Measurements from ENCODE around the gene CHD8.
"Not testable (repeated sequence)": the region's sequence is repeated elsewhere in the genome, so short reads cannot be mapped to it uniquely, and the experiment has no call there.

Gene CHD8, protein sequence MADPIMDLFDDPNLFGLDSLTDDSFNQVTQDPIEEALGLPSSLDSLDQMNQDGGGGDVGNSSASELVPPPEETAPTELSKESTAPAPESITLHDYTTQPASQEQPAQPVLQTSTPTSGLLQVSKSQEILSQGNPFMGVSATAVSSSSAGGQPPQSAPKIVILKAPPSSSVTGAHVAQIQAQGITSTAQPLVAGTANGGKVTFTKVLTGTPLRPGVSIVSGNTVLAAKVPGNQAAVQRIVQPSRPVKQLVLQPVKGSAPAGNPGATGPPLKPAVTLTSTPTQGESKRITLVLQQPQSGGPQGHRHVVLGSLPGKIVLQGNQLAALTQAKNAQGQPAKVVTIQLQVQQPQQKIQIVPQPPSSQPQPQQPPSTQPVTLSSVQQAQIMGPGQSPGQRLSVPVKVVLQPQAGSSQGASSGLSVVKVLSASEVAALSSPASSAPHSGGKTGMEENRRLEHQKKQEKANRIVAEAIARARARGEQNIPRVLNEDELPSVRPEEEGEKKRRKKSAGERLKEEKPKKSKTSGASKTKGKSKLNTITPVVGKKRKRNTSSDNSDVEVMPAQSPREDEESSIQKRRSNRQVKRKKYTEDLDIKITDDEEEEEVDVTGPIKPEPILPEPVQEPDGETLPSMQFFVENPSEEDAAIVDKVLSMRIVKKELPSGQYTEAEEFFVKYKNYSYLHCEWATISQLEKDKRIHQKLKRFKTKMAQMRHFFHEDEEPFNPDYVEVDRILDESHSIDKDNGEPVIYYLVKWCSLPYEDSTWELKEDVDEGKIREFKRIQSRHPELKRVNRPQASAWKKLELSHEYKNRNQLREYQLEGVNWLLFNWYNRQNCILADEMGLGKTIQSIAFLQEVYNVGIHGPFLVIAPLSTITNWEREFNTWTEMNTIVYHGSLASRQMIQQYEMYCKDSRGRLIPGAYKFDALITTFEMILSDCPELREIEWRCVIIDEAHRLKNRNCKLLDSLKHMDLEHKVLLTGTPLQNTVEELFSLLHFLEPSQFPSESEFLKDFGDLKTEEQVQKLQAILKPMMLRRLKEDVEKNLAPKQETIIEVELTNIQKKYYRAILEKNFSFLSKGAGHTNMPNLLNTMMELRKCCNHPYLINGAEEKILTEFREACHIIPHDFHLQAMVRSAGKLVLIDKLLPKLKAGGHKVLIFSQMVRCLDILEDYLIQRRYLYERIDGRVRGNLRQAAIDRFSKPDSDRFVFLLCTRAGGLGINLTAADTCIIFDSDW (N-terminal part only)

DNA sequence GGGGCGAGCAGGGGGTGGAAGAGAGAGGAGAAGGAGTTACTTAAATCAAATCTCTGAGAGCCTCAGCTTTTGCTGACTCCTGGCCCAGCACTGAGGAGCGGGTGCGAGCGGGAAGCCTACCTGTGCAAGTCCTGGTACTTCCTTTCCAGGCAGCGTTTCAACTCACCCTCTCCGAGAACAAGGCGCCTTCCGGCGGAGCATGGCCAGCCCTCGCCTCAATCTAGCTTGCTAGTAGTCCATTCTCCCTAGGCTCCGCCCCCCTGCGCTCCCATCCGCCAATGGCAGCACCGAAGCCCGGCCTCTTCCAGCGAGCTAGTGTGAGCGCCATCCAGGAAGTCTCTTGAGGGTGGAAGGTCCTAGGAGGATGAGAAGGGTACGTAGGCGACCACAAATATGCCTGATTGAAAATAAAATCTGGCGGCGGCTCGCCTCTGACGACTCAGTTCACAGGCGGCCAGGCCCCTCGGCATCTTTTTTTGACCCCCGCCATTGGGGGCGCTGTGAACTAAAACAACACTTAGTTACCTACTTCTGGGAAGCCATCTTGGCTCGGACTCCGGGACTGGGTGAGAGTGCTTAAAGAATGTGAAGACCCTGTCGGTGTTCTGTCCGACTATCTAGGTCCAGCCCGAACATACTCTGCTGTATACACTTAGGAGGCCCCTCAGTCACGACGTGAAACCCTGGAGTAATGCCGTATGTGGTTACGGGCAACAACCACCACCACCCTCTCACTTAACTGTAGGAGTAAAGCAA, at the start of gene CHD8:
TSS of gene CHD8 (minus strand) at position 212 of the 756 bp plus-strand sequence. CDS start 24,480 bp downstream, outside the sequence.
- DNase-seq (ENCODE audit: low read depth): peak; percentile 99

DNA sequence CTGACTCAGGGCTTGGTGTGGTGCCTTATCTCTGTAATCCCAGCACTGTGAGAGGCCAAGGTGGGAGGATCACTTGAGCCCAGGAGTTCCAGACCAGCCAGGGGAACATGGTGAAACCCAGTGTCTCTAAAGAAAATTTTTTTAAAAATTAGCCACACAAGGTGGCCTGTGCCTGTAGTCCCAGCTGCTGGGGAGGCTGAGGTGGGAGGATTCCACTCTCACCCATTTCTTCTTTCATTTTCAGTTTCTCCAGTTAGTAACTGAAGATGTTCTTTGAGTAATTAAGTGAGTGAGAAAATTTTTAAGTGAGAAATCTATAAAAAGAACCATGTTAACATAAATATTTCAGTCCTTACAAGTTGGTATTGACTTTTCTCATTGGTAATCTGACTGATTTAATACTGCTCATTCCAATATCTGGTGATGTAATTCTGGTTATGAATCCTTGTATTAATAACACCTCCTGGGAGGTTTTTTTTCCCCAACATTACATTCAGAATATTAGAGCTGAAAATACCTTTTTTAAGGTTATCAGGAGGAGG, 49.2 kb upstream of the CHD8 start:
- no peak for DNase-seq (ENCODE audit: low read depth)

DNA sequence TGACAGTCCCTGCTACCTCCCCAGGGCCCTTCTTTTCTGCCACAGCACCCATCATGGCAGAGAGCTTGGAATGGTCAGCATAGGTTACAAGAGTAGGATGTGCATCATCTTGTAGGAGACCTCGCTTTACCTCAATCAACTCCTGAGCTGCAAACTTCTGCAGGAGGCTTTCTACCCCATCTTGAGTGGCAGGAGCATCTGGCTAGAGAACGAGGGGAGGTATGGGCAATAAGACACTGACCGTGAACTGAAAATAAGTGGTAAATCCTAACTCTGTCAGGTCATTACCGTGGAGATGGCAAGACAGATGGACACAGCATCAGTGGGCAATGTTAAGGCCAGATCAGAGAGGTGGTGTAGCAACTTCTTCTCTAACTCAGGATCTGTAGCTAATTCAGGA, 47.5 kb upstream of the CHD8 start:
- DNase-seq (ENCODE audit: low read depth): no peak

DNA sequence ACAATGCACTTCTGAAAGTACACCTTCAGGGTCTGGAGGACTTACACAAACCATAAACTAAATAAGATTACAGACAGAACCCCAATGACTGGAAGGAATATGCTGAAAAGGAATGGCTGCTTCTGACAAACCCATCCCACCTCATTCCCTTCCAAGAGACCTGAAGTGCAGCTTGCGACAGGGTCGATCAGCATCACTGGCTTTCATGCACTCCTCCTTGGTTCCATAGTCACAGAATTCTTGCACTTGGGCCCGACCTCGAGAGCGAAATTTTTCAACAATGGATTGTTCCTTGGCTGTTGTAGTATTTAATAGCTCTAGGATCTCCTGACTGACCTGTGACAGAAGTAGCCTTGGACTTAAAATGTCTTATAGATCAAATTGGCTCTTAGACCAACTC, 45.6 kb upstream of the CHD8 start:
- DNase-seq (ENCODE audit: low read depth): no peak

DNA sequence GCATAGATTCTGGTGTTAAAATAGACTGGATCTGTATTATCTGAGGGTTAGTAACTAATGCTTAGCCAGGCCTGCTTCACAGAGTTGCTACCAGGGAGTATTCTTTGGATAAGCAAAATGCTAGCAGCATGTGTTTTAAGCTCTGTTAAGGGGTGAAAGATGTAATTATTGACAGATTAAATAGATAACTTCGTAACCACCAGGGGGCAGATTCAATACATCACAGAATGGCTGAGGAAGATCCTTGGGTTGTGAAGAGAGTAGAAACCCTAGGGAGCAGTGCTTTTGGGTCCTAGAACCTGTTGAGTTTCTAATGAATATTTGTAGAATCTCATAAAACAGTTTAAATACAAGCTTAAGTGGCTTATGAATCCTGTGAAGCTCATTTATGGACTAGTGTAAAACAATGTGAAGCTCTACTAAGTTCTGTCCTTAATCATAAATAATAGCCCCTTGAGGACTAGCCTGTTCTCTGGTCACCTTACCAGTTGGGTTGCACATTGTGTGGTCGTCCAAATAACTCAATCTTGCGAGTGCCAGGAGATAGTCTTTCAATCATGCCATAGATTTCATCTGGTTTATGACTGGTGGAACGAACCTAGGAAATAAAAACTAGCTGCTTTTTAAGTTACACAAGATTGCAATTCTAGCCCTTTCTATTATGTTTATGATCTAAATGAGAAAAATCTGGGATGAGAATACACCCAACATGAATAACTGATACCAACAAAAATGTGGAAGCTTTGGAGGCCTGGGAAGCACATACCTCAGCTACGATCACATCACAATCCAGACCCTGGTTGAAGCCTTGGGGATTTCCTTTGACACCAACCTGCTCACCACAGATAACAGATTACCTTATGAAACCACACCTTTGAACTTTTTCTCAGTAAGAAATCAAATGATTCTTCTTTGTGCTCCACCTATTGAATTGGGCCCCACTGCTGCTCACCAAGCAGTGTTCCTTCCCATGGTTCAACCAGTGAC, 42.9 kb upstream of the CHD8 start:
- no peak for DNase-seq (ENCODE audit: low read depth)

DNA sequence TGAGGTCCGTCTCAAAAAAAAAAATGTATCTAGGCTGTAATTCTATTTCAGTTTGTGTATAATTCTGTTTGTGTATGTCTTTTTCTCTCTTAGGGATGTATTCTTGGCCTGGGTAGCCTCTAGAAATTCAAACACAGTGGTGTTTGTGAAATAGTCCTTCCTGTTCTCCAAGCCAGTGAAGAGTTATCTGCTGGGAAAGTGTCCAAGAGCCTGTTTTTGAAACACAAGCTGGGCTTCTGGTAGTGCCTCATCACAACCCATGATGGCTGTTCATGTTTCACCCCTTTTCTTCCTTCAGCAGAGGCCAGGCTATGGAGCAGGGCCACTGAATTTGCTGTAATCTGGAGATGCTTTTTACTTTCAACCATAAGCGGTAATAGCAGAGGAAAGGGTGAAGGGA, 40.5 kb upstream of the CHD8 start:
- no peak for DNase-seq (ENCODE audit: low read depth)

DNA sequence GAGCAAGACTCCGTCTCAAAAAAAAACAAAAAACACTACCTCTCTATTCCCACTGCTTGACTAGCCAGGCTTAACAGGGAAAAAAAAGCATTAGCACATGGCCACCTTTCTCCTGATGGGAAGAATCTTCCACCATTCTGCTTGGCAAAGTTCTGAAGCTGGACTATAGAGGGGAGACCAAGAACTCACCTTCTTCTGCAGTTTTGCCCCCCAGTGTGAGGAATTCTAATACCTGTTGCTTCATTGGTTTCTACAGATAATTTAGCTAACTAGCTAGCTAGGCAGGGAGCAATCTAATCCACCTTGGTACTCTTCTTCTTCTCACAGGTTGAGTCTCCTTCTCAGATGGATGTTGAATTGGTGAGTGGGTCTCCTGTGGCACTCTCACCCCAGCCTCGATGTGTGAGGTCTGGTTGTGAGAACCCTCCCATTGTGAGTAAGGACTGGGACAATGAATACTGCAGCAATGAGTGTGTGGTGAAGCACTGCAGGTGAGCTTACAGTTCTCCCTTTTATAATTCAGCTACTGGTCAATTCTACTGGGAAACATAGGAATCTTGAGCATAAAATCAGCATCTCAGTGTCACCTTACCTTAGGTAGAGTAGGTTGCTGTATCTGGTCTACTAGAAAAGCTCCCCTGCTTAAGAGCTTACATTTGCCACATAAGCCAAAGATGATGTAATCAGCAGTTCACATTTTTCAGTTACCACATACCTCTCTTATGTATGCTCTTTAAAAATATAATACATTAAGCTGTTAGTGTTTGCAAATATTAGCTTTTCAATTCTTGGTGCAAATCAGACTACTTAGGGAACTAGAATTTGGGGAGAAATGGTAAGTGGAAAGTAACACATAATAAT, 39.2 kb upstream of the CHD8 start:
- DNase-seq (ENCODE audit: low read depth): no peak

DNA sequence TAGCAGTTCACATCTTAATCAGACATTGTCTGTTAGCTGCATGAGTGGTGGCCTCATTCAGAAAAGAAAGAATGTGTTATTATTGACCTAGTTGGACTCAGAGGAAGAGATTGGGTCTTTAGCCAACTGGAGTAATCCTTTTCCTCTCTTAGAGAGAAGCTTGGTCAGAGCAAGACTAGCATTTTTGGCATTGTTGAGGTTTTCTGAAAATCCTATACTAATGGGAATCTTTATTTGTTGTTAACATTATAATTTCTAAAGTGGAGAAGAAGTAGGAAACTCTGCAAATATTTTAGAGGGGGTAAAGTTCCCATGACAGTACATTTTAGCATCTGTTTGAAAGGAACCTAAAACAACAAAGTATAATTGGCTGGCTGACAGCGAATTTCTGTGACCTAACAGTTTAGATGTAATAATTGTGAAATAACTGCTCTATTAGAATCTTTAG, 30.7 kb upstream of the CHD8 start:
- DNase-seq (ENCODE audit: low read depth): no peak

DNA sequence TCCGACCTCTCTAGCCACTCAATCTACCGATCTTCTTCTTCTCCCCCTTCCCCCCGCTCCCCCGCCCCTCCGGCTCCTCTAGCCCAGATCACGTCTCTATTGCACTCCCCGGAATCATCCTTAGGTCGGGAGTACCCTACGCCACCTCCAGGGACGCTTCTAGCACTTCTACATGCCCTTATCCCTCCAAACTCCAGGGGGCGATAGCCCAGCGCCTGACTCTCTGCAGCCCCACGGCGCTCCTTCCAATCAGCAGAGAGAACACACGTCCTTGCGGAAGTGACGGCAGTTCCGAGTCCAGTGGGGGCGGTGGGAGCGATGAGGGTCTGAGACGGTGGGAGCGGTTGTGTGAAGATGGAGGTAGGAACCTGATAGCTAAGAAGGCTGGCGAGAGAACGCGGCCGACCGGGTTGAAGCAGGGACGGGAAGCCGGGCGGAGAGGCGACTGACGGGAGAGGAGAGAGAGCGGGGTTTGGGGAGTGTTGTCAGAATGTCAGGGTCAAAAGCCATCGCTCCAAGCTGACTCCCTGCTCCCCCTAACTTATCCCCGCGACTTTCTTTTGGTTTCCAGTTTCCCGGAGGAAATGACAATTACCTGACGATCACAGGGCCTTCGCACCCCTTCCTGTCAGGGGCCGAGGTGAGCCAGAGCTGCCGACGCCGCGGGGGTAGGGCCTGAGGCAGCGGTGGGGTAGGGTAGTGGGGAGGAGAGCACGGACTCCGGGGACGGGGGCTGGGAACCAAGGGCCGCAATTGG, 21.2 kb upstream of the CHD8 start, which contains the start of the genes RAB2B and TOX4:
TSS of gene RAB2B (minus strand) at position 35 of the 757 bp plus-strand sequence. CDS start 87 bp downstream, outside the sequence.
TSS of gene TOX4 (plus strand) at position 271 of the 757 bp plus-strand sequence. CDS start at position 355, 84 bp downstream.
- DNase-seq (ENCODE audit: low read depth): peak; percentile 89

DNA sequence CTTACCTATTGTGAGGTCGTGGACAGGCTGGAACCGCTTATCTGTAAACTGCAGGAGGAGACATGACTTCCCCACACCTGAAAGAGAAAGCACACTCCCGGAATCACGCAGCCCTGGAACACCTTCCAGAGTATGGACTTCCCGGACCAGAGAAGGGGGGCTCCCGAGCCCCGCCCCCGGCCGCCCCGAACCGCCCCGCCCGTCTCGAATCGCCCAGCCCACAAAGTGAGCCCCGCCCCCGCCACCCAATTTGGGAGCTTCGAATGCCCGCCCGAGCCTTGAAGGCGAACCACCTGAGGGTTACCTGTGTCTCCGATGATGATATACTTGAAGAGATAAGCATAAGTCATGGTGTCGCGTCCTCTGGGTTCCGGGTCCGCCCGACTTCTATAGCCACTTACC, 20.6 kb upstream of the CHD8 start:
- DNase-seq (ENCODE audit: low read depth): no peak

DNA sequence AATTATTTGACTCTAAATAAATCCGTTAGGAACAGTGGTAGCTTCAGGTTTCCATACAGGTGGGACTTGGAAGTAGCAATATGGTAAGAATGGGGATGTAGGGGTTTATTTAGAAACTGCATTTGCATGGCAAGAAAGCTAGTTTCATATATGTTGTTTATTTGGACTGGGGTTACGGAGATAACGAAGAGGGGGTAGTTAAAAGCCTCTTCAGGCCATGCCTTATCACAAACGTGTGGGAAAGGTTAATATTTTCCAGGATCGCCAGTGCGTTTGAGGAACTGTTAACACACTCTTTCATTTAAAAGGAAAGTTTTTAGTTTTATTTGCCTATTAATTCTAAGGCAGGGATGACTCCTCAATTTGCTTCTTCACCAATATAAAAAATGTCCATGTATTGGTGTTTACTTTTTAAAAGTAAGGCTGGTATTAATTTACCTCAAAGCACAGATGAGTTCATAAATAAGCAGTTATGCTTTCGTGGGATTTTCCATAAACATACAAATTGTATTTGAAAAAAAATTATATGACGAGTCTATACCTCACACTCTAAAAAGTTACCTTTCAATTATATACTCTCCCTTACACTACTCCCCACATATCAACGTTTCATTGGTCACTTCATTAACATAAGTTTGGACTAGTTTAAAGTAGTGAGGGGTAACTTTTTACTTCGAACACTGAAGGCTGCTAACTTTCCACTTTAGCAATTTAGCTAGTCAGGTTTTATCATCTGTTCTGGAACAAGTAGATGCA, 20.0 kb upstream of the CHD8 start:
- no peak for DNase-seq (ENCODE audit: low read depth)

DNA sequence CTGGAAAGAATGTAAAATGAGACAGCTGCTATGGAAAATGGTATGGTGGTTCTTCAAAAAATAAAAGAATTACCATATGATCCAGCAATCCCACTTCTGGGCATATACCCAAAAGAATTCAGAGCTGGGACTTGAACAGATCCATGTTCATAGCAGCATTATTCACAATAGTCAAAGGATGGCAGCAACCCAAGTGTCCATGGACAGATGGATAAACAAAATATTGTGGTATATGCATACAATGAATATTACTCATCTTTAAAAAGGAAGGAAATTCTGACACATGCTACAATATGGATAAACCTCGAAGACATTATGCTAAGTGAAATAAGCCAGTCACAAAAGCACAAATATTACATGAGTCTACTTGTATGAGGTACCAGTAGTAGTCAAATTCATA, 11.7 kb upstream of the CHD8 start:
- no peak for DNase-seq (ENCODE audit: low read depth)

DNA sequence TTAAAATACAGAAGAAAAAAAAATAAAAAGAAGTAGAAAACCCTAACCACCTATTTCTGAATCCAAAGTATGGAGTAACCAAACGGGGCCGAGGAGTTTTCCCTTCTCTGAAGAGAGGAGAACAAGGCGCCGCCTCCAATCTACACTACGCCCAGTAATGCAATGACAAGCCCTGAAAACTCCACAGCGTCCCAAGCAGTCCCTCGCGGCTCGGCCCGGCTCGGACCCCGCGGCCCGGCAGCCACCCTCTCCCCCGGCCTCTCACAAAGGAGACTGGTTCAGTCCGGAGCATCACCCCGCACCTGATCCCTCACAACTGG, 371 bp downstream of the CHD8 start:
- DNase-seq (ENCODE audit: low read depth): no peak

DNA sequence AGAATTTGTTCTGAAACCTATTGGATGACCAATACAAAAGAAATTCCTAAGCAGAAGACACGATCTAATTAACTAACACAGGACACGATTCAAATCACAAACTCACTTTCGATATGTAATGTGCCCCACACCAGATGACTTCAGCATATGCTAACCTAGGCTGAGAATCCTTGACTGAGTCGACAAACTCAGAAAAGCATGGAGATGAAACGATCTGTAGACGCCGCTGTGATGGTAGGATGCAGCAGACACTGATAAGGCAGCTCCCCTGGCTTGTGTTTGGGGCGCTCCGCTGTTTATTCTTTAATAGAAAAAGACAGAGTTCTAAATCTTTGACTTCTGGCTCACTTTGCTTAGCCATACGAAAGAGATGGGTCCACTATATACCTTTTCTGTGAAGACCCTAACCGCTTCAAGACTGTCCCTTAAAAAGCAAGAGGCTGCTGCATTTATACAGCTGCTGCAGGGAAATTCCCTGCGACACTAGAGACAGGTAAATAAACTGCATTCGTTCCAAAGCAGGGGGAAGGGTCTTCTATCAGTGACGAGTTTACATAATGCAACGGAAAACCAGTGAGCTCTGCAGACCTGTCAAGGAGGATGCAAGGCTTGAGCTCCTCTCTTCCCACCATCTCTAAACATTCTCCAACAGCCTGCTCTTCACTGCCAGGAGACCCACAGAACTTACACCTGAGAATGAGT, 929 bp downstream of the CHD8 start:
- no peak for DNase-seq (ENCODE audit: low read depth)

DNA sequence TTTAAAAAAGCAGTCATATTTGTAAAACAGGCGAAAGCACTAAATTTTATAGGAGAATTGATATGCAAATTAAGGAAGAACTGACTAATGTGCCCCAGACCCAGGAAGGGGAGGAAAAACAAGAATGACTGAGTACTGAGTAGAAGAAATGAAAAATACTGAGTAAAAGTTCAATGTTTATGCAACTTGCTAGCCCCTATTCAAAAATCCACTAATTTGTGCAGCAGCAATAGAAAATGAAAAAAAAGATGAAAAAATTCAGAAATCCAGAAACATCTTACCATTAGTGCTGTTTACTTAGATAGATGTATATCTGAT, 6.1 kb downstream of the CHD8 start:
- no peak for DNase-seq (ENCODE audit: low read depth)

DNA sequence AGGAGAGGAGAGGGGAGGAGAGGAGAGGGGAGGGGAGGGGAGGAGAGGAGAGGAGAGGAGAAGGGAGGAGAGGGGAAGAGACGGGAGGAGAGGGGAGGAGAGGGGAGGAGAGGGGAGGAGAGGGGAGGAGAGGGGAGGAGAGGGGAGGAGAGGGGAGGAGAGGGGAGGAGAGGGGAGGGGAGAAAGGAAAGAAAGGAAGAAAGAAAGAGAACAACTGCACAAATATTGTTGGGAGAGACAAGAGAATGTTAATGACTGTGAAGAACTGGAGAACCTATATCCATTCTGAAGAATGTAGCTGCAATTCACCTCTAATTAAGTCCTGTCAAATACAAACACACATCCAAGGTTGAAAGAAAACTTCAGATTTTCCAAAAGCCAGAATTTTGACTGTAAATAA, 13.3 kb downstream of the CHD8 start:
- DNase-seq (ENCODE audit: low read depth): not testable (repeated sequence)

DNA sequence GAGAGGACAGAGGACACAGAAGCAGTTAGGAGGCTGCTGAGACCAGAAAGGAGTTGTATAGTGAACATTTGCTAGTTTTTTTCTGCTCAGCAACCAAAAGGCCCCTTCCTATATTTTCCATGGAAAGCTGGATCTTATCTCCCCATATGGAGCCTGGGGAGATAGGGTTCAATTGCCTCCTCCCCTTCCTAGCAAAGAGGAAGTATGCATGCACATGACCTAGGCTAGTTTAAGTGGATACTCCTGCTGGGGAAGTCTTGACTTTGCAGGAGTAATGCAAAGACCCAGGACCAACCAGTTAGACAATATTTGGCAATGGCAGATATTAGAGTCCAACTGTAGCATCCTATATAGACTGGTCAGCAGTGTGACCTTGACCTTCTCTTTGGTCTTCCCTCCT, 15.1 kb downstream of the CHD8 start:
- DNase-seq (ENCODE audit: low read depth): no peak

Data from activated T-cell treated with anti-CD3 and anti-CD28 coated beads for 48 hours (primary cell).